Breast epithelium (tissue), 4 donors: ENCODE measurements around the gene FASTKD3. TPM values are rescaled to one million over a fixed set of nuclear protein-coding genes. Genes with fewer than 3 reads are reported as not detected.

ENCODE experiments used
- DNase-seq, 2 donors: peaks; one replicate each; pipeline ENCODE4 v3.0.0-alpha.2; 2019; ENCODE audit warnings: low spot score in 2 of 2
- H3K27ac ChIP-seq, 2 donors: fragments of 200-600 bp; sonication (generic) in 1 of 2; one replicate each; pipeline ENCODE4 v1.5.1; 2016 to 2019; ENCODE audit warnings: mild to moderate bottlenecking in 1 of 2
- H3K27me3 ChIP-seq, 2 donors: fragments of 200-600 bp; sonication (generic) in 1 of 2; one replicate each; pipeline versions ENCODE4 v1.5.1 to v1.6.0; 2017 to 2019; ENCODE audit warnings: control low read depth in 1 of 2, mild to moderate bottlenecking in 1 of 2
- H3K36me3 ChIP-seq: fragments of 200-600 bp; one replicate; pipeline ENCODE4 v1.5.1; 2019
- H3K4me1 ChIP-seq, 2 donors: fragments of 200-600 bp; sonication (generic); one replicate each; pipeline ENCODE4 v1.5.1; 2016 to 2019; ENCODE audit warnings: control low read depth in 1 of 2
- H3K4me3 ChIP-seq, 3 donors: fragments of 200-600 bp; sonication (generic); 1 replicate in 2 of 3; 2 replicates in 1 of 3; pipeline ENCODE4 v1.5.1; 2016 to 2019; ENCODE audit warnings: mild to moderate bottlenecking in 3 of 3, moderate library complexity in 2 of 3
- H3K9me3 ChIP-seq, 2 donors: fragments of 200-600 bp; sonication (generic) in 1 of 2; one replicate each; pipeline ENCODE4 v1.5.1; 2016 to 2019; ENCODE audit warnings: control low read depth in 1 of 2
- POLR2A ChIP-seq: fragments of 450-650 bp; IDR thresholded peaks from one replicate; pipeline ENCODE4 v1.6.1; 2016; ENCODE audit warnings: antibody characterized with exemption, mild to moderate bottlenecking, moderate library complexity
- POLR2AphosphoS5 ChIP-seq, 3 donors: sonication (generic); formaldehyde crosslinking; IDR thresholded peaks; one replicate each; pipeline ENCODE4 v1.6.1; 2017; ENCODE audit warnings: antibody characterized with exemption in 3 of 3
- intact Hi-C: fragments of 100-400 bp; cut with DNase I; formaldehyde crosslinking; loops from one replicate; pipeline ENCODE4 v1.15.1; 2023; ENCODE audit warnings: low total_unique reads
- total RNA-seq, 3 donors: library from RNA; depleted of rRNA; stranded (reverse); fragments of >200 nt; gene quantifications; one replicate each; pipeline ENCODE4 v1.1.0, GENCODE V29; 2016
- TF ChIP-seq, protein P1 (sequence below), 3 donors: fragments of 450-650 bp; IDR thresholded peaks; one replicate each; pipeline ENCODE4 v1.5.1; 2016 to 2017; ENCODE audit warnings: antibody characterized with exemption in 3 of 3, mild to moderate bottlenecking in 3 of 3, moderate library complexity in 3 of 3

Gene FASTKD3
- total RNA-seq, 3 donors from 2014 or later, result 5.1 to 13.4 (median 13.3) TPM

DNA sequence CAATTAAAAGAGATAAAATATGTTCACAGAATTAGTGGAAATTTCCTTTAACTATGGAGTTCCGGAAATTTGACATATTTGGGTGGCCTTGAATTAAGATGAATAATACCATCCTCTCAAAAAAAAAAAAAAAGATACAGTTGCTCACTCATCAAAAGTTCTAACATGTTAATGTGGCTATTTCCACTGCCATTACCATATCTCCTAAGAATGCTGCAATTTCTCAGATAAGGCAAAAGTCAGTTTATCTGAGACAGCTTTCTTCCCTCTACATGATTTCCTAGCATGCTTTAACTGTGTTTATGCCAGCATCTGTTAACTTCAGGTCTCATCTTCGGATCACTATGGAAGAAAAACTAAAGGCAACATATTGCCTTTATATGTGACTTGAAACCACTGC is 2.6 kb downstream of the FASTKD3 start:
- H3K27ac ChIP-seq, result no peak overlapping the region
- H3K4me1 ChIP-seq, result no peaks in the 10 kb centered on the region
- TF ChIP-seq POLR2A (no peak), POLR2AphosphoS5 (IDR thresholded peaks at IDR 0.05) (no peak)
- TF ChIP-seq, protein P1, sequence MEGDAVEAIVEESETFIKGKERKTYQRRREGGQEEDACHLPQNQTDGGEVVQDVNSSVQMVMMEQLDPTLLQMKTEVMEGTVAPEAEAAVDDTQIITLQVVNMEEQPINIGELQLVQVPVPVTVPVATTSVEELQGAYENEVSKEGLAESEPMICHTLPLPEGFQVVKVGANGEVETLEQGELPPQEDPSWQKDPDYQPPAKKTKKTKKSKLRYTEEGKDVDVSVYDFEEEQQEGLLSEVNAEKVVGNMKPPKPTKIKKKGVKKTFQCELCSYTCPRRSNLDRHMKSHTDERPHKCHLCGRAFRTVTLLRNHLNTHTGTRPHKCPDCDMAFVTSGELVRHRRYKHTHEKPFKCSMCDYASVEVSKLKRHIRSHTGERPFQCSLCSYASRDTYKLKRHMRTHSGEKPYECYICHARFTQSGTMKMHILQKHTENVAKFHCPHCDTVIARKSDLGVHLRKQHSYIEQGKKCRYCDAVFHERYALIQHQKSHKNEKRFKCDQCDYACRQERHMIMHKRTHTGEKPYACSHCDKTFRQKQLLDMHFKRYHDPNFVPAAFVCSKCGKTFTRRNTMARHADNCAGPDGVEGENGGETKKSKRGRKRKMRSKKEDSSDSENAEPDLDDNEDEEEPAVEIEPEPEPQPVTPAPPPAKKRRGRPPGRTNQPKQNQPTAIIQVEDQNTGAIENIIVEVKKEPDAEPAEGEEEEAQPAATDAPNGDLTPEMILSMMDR (IDR thresholded peaks at IDR 0.05), result no peak
- DNase-seq, result no peak
- intact Hi-C loops, result no loop called here
- H3K4me3 ChIP-seq, result no peak overlapping the region
- H3K36me3 ChIP-seq, result peaks cover 4% of the 10 kb centered on the region
- no peaks in the 10 kb centered on the region for H3K27me3 ChIP-seq
- no peaks in the 10 kb centered on the region for H3K9me3 ChIP-seq

DNA sequence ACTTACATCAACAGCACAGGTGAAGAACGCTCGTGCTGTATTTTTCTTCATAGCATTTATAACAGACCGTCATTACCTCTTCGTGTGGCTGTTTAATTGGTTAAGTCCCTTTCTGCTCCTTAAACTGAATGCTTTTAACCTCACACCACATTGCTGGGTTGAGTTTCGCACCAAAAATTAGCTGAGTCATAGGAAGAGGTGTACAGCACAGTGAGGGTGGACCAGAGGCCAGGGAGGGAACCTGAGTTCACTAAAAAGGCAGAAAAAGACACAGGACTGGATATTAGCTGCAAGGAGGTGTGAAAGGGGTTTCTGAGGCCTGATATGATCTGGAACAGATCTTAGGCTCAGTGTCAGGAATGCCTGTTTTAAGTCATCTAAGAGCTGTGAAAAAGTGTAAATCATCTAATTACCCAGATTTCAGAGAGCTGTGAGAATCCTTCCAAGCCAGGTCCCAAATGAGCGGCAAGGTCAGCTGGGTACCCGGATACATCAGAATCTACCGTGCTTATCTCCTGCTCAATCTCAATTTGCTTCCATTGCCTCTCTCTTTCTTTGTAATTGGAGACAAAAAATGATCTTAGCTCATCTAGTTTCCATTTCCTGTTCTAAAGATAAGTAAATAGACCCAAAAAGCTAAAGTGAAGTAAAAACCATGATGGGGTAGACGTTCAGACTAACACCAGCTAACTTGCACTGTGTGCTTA is 10.8 kb downstream of the FASTKD3 start:
- H3K27me3 ChIP-seq, result no peaks in the 10 kb centered on the region
- DNase-seq, result no peak
- no peak overlapping the region for H3K4me3 ChIP-seq
- H3K36me3 ChIP-seq, result peaks cover 4% of the 10 kb centered on the region
- no peaks in the 10 kb centered on the region for H3K4me1 ChIP-seq
- no peaks in the 10 kb centered on the region for H3K9me3 ChIP-seq
- intact Hi-C loops, result no loop called here
- TF ChIP-seq POLR2AphosphoS5 (IDR thresholded peaks at IDR 0.05) (no peak), POLR2A (no peak)
- TF ChIP-seq, protein P1 (IDR thresholded peaks at IDR 0.05), result no peak
- H3K27ac ChIP-seq, result no peak overlapping the region

DNA sequence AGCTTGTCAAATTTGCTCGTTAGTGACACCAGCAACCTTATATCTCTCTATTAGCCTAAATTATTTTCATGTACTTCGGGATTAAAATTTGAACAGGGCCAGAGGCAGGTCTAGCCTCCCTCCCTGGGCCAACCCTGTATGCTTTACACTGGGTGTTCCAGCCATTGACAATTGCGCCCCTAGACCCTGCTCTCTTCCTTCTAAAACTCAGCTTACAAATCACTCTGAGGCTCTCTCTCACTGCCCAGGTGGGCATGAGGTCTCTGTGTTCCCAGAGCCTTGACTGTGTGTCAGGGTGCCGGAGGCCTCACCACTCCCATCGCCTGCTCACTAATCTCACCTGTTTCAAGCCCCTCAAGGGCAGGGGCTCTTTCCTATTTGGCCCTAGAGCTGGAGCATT is 11.5 kb downstream of the FASTKD3 start:
- no peak overlapping the region for H3K4me3 ChIP-seq
- no peak for TF ChIP-seq POLR2A
- TF ChIP-seq POLR2AphosphoS5 (IDR thresholded peaks at IDR 0.05), result no peak
- TF ChIP-seq, protein P1 (IDR thresholded peaks at IDR 0.05), result no peak
- intact Hi-C loops, result no loop called here
- H3K27ac ChIP-seq, result no peak overlapping the region
- no peaks in the 10 kb centered on the region for H3K9me3 ChIP-seq
- peaks cover 1% of the 10 kb centered on the region for H3K36me3 ChIP-seq
- H3K4me1 ChIP-seq, result no peaks in the 10 kb centered on the region
- no peaks in the 10 kb centered on the region for H3K27me3 ChIP-seq
- DNase-seq, result no peak

DNA sequence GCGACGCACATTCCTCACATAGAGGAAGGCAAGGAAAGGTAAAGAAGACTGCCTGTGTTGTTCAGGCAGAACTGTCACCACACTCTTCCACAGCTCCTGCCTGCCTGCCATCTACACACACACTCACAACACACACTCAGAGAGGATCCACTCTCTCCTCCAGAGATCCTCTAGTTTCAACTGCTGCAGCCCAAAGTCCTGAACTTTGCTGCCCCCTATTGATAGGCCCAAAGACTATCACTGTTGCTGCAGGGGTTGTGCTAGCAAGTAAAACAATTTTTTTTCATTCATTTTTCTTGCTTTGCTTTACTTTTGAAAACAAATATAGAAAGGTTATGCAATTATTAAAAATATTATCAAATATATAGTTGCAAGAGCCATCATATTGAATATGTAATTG is 12.0 kb downstream of the FASTKD3 start:
- H3K4me1 ChIP-seq, result no peaks in the 10 kb centered on the region
- no peaks in the 10 kb centered on the region for H3K36me3 ChIP-seq
- no peaks in the 10 kb centered on the region for H3K9me3 ChIP-seq
- no peaks in the 10 kb centered on the region for H3K27me3 ChIP-seq
- intact Hi-C loops, result no loop called here
- H3K27ac ChIP-seq, result no peak overlapping the region
- TF ChIP-seq, protein P1 (IDR thresholded peaks at IDR 0.05), result peak; percentile 21 to 34 (median 23)
- no peak for TF ChIP-seq POLR2A
- no peak overlapping the region for H3K4me3 ChIP-seq
- DNase-seq, result no peak

DNA sequence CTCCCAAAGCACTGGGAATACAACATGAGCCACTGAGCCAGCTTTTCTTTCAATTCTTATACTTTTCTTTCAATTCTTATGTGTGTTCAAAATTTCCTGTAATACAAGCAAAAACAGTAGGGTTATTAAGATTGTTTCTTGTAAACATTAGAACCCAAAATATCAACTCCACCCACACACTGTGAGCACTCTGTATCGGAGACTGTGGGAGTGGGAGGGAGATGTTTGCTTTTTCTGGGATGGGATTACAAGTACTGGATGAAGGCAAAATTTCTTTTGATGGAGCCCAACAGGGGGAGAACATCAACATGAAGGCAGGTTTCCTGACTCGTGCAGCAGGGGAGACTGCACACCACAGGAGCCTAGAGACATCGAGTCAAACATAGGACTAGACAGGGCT is 13.2 kb downstream of the FASTKD3 start:
- Histone ChIP-seq H3K27me3 (no peaks in the 10 kb centered on the region), H3K4me3 (no peak overlapping the region), H3K27ac (no peak overlapping the region), H3K36me3 (no peaks in the 10 kb centered on the region), H3K4me1 (no peaks in the 10 kb centered on the region), H3K9me3 (no peaks in the 10 kb centered on the region)
- intact Hi-C loops, result no loop called here
- DNase-seq, result no peak
- TF ChIP-seq, protein P1 (IDR thresholded peaks at IDR 0.05), result no peak
- TF ChIP-seq POLR2A, result no peak
- no peak for TF ChIP-seq POLR2AphosphoS5 (IDR thresholded peaks at IDR 0.05)
